Measurements from ENCODE around the gene TLR4.

The TLR4 gene

DNA sequence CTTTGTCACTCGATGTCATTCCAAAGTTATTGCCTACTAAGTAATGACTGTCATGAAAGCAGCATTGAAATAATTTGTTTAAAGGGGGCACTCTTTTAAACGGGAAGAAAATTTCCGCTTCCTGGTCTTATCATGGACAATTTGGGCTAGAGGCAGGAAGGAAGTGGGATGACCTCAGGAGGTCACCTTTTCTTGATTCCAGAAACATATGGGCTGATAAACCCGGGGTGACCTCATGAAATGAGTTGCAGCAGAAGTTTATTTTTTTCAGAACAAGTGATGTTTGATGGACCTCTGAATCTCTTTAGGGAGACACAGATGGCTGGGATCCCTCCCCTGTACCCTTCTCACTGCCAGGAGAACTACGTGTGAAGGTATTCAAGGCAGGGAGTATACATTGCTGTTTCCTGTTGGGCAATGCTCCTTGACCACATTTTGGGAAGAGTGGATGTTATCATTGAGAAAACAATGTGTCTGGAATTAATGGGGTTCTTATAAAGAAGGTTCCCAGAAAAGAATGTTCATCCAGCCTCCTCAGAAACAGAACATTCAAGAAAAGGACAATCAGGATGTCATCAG, 11.3 kb downstream of the TLR4 start:
- DNase-seq = no peak

DNA sequence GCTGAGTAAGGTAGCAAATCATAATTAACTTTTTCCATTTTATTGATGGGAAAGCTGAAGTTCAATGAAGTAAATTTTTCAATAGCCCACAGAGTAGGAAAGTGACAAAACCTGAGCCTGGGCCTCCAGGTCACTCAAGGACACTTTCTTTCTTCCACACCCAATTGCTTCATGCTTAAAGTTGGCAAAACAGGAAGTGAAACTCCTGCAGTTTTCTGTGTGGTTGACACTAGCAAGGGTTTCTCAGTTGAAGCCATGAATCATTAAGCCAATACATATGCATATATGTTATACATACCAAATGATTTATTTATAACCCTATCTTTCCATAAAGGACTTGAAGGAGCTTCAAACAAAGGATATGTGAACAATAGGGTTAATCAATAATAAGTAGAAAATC, 13.9 kb downstream of the TLR4 start:
- DNase-seq = no peak

DNA sequence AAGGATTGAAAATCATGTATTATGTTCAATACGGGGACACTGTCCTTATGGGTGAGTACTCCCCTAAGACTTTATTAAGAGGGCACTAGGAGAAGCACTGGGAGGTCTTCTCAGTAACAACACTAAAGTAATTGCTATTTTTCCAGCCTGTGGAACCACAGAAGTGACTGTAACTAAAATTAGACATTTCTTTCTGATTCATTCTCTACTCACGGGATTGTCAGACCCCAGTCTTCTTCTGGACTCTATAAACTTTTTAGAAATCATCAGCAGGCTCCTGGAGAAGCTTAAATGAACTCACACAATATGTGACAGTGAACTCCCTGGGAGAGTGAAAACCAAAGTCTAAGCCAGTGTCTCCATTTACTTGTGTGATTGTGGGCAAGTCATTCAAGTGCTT, 14.5 kb downstream of the TLR4 start:
- no peak for DNase-seq

DNA sequence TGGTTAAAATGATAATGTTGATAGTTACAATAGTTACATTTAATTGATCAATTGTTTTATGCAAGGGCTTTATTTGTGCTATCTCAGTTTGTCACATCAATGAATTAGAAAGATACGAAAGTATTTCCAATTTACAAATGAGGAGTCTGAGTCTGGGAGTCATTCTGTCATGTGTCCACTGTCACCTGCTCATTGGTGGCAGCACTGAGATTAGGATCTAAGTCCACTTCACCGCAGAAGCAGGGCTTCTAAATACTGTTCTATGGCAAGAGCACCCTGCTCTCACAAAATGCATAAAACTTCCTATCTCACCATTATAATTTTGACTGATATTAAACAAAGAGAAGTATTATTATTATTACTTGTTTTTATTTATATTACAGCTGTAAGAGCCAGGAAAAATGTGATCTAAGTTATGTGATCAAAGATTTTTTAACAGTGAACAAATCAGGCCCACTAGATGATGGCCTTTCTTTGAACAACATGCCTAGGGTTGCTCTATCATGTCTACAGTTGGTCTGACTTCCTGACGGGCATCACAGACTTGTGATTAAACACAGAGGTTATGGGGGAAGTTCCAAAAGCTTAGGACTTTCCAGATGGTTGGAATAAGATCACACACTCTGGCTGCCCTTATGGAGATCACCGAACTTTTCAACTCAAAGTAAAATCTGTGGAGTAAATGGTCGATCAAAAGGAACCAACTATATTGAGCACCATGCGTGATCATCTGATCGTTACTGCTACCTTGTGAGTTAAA, 15.1 kb downstream of the TLR4 start:
- no peak for DNase-seq

DNA sequence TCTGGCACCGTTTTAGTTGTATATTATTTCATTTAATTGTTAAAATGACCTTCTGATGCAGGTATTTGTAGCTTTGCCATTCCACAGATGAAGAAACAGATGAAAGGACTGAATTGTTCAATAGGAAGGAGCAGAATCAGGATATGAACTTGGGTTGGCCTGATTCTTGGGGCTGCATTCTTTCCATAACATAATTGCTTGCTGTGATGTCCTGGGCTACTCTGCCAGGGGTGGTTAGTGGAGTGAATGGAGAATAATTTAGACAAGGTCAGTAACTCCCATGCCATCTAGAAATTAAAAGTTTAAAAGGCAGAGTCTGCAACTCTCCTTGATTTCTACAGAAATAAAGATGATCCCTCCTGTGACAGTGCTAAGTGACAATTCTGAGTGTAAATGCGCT, 15.9 kb downstream of the TLR4 start:
- DNase-seq = no peak

DNA sequence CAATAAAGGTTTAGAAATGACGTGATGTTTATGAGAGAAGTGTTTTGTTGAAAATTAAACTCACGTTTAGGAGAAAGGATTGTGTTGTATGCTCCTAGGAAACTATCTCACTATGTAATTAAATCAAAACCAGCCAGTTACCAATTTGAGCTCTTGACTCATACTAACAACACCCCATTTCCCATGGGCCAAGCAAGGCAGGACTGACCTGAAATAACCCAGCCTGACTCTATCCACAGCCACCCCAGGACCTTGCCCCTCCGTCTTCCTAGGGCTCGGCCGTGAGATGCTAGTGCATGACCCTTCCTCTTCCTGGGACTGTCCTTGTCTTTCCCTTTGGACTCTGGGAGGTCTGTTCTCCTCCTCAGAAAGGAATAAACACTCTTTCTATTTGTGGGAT, 16.4 kb downstream of the TLR4 start:
- no peak for DNase-seq

DNA sequence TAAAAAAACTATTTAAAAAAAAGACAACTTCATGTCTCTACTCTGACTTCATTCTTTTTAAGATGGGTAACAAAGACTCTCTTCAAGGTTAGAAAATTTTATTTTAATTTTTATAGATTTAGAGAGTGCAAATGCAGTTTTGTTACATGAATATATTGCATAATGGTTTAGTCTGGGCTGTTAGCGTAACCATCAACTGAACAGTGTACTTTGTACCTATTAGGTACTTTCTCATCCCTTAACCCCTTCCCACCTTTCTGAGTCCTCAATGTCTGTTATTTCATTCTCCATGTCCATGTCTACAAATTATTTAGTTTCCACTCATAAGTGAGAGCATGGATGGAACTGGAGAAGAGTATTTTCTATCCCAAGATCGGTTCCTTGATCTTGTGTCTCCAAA, 16.8 kb downstream of the TLR4 start:
- no peak for DNase-seq

DNA sequence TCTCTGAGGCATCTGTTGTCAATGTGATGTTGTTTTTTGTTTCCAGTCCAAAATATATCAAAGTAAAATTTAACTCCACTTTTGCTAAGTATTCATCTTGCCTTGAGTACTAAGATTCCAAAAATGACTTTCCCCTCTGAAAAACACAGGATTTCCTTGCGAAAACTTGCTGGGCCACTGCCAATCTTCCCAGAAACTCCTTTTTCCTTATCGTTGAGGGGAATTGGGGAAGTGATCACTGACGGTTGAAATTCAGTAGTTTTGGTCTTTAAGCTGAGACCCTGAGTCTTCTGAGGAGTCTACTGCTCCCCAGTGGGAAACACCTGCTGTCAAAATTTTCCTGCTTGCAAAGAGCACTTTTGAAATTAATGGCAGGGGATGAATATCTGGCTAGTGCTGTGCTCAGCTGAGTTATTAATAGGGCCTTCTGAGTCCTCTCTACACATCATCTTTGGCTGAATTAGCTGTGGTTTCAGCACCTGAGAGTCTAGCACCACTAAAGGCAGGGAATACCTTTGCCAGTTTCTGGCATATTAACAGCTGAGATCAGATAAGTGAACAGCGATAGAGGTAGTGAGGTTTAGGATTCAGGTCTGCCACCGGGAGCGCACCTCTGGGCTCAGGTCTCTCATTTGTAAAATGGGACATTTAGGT, 18.0 kb downstream of the TLR4 start:
- no peak for DNase-seq

DNA sequence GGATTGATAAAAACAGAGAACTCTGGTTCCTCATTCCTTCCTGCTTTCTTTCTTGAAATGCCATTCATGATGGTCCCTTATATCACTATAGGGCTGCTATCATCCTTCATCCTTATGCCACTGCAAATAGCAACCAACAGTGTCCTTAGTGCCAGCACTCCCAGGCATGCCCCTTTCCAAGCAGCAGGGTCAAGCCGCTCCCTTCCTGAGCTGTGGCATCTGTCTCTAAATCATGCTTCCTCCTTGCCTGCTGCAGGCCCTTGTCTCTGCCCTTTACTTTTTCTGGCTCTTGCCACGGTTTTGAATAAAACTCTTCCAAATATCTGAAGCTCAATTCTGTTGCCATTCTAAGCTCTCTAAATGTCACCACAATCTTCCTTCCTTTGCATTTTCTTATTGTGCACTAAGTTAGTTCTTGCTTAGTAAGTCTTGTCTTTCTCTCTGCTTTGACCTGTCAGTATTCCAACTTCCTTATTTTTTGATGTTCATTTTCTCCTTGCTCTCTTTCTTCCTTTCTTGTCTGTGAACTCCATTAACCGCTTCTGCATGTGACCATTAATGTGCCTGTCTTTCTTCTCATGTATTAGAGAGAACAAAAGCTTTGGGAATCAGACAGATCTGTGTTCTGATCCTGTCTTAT, 19.9 kb downstream of the TLR4 start:
- no peak for DNase-seq

DNA sequence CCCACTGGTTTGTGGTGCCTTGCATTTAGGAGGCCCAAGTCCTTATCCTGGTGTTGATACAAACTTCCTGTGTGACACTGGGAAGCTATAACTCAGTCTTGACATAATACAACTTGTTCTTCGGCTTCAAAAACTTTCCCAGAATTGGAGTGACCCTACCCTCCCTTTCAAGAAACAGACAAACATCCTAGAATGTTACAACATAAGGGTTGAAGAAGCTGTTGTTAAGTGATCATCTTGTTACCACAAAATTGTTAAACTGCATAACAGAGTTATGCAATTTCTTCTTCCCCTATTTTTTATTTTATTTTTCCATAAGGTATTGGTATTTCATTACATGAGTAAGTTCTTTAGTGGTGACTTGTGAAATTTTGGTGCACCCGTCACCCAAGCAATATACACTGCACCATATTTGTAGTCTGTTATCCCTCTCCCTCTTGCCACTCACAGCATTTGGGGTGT, 21.3 kb downstream of the TLR4 start:
- no peak for DNase-seq

DNA sequence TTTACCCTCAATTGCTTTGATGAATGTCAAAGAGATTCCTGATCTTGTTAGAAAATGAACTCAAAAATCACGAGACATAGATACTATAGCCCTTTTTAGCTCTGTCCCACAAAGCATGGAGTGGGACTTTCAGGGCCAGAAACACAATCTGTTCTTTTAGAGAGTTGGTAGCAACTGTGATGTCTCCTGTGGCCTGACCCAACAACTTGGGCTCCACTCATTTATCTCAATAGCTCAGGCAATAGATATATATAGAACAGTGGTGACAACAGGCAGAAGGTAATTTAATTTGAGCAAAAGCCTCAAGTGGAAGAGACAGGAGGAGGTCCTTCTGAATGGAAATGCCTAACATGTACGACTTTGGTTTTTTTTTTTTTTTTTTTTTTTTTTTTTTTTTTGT, 25.2 kb downstream of the TLR4 start:
- no peak for DNase-seq

DNA sequence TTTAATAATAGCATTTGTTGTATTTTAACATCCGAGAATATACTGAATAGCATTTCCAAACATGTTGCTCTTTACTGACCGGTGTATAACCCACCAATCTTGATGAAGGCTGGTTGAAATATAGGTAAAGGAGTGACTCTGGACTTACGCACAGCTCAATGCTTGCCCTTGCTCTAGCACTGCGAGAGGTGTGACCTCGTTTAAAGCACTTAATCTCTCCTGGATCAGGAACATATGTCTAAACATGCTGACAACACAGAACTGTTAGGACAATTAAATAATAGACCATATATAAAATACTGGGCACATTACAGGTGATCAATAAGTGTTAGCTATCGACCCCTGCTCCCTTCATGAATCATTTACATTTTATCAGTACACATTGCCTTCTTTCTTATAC, 28.3 kb downstream of the TLR4 start:
- no peak for DNase-seq

DNA sequence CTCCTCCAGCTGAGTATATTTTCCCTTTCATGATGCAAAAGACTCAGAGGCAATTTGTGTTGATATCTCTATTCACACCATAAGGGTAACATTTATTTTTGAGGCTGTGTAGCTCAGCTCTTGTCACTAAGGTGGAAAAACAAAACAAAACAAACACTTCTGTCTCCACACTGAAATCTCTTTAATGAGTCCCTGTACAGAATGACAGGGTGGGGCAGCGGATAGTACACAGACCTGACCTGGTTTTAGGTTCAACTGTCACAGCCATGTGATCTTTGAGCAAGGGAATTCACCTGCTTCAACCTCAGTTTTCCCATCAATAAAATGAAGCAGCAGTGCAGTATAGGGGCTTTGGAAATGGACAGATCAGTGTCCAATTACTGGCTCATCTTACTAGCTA, 29.3 kb downstream of the TLR4 start:
- no peak for DNase-seq

DNA sequence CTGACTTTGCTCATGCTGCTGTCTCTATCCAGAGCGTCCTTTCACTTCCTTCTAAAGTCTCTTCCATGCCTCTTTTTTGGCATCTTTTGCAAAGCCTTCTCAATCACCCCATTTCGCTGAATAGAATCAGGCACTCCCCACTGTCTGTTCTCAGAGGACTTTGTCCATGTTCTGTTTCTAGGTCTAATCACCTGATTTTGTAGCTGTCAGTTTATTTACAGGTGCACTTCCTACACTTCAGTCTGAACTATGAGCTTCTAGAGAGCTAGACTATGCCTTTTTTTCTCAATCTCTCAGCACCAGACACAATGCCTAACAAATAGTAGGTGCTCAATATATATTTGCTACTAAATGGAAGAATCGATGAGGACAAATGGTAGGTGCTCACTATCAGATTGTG, 29.9 kb downstream of the TLR4 start:
- DNase-seq = no peak

DNA sequence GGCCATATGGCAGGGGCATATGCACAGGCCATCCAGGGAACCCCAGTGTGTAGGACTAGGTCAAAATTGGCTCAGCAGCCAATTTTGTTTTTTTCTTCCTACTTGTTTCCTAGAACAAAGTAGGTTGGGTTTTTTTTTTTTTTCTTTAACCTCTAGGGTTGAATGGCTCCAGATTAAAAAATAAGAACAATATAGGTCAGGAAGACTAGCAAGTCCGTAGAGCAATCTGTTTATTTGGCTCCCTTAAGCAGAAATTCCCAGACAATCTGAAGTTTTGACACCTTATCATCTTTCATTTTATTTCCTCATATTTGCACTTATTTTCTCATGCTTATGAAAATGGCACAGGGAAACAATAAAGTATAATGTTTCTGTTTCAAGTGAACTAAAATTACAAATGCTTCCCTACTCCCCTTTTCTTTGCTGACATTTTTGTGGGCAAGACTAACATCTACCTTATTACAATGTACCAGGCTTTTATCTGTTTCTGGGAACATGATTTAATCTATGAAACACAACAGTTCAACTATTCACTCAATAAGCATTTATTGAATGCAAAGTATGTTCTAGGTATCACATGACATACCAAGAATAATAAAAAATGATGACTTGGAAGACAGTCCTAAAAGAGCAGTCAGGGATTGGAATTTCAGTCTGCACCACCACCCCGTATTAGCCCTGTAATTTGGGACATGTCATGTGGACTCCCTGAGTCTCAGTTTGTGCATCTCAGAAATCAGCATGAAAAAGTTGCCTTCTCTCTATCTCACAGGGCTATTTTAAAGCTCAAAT, 30.5 kb downstream of the TLR4 start:
- no peak for DNase-seq

DNA sequence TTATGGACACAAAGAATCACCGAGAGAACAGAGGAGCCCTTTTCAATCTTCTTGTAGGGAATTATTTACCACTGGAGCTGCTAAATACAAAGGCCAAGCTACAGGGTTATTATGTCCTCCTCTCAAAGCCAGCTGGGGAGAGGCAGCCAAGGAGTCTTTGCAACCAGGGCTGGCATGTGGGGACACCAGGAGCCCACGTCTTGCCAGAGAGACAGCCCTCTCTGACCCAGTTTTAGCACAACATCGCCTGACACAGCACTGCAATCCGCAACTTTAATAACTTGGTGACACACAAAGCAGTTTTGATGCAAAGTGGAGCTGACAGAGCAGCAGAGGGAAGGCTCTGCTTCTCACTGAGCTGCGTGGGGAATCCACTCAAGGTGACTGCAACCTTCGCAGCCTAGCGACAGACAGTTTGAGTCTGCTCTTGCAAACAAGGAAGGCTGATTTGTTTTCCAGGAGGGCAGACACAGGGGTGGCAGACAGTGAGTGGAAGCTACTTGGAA, 33.6 kb downstream of the TLR4 start:
- no peak for DNase-seq

DNA sequence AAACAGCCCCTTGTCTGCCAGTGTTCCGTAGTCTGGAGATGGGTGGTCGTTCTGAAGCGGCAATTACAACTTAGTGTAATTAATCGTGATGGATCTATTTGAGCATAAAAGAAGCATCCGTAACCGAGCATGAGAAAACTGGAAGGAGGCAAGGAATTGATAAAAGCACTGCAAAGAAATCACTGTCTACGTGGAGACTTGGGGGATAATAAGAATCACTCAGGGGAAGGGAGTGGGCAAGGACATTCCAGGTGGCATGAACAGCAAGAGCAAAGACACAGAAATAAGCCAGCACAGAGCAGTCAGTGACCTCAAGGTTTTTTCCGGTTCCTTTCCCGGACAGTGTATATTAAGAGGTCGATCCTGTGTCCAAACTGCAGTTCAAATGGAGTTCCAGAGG, 35.0 kb downstream of the TLR4 start:
- no peak for DNase-seq

DNA sequence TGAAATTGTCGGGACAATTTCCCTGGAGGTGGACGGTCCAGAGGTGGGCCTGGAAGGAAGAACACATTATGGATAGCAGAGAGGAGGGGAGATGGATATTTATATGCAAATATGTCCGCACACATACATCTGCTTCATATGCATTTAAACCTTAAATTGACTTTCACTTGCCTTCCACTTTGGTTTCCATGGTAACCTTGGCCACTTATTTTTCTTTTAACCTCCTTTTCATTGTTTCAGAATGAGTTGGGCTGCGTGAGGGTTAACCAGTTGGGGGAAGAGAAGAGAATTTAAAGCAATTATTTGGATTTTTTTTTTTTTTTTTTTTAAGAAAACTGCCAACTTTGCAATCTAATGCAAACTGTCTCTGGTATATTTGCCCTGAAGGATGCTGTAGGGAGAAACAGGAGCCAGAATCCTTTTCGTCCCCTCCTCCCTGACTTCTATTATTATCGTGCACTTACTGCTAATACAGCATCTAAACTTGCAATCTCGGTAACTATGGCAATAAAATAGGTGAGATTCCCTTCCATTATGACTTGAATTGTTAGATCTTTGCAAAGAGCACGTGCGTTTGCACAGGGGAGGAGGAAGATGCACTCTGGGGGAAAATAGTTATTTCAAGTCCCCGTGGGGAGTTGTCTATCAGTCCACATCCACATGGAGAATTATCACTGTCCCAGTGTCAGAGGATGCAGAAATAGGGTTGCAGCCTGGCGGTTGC, 35.6 kb downstream of the TLR4 start:
- no peak for DNase-seq

DNA sequence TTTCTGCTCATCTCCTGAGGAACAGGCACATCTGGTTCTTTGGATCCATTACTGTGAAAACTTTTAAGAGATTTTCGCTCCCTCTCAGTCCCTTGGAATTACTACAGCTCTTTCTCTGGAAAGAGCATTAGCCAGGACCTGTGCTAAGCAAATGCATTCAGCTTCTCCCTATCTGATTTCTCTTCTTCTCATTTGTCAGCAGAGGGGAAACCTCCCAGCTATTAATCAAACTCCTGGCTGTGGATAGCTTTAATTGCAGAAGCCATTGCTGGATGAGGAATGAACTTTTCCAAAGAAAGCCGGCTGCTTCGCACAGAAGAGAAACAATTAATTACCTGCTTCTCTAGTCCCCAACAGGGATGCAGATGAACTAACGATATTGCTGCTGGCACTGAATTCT, 37.9 kb downstream of the TLR4 start:
- no peak for DNase-seq

DNA sequence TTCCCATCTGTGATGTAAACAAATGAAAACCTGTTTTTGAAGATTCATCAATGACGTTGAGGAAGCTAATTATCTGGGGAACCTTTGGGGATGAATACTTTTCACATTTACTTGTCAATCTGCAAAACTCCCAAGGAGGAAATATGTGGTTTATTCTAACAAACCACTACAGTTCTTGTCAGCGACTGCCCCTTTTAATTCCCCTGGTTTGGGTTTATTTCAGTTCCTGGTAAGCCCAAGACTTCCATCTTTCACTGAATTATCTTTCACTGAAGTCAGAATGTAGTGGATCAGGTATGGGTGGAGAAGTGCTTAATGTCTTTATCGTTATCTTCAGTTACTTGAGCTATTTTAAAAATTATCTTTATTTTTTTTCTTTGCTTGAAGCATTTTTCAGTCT, 40.2 kb downstream of the TLR4 start:
- no peak for DNase-seq

DNA sequence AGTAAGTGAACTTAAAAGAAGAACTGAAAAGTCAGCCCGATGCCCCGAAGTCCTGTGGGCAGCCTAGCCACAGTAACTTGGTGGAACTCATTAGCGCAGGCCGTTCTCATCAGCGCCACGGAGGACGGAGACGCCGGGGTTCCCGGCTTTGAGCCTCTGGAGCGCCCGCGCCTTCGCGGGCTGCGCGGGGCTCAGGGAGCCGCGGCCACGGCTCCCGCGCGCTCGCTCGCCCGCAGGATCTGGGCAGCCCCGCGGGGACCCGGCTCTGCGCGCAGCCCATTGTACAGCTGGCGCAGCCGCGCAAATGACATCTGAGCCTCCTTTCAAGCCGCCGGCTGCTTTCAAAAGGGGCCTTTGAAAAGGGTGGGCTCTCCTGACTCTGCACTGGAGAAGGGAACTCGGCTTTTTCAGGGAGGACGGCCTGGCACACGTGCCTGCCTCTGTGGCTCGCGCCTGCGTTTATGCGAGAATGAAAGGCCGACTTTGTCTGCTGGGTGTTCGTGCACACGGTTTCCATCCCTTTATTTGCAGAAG, 40.7 kb downstream of the TLR4 start:
- no peak for DNase-seq

DNA sequence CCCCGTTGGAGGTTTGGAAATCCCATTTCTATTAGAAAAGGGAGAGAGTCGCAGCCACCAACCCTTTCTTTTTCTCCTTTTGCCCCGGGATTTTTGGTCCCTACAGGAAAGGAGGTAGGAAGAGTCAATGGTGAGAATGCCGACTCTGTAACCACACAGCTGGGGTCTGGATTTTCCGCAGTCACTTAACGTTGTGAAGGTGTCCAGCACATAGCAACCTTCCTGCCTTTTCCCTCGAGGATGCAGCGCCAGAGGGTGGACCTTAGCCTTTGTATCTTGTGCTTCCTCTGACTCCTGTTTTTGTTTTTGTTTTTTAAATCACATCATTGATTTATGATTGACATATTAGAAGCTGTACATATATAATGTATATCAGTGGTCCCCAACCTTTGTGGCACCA, 41.4 kb downstream of the TLR4 start:
- no peak for DNase-seq
